ENCODE measurements around the gene LRP5. TPM values are rescaled to one million over a fixed set of nuclear protein-coding genes. Genes with fewer than 3 reads are reported as not detected.

The LRP5 gene
- total RNA-seq, 1 donor from 2014 or later = 55.8 TPM

- DNase-seq (ENCODE audit: low read depth in 2 of 2) = no peak
Measured at GRCh38 chr11:68308068-68308467, 4.3 kb upstream of the LRP5 start.

DNA sequence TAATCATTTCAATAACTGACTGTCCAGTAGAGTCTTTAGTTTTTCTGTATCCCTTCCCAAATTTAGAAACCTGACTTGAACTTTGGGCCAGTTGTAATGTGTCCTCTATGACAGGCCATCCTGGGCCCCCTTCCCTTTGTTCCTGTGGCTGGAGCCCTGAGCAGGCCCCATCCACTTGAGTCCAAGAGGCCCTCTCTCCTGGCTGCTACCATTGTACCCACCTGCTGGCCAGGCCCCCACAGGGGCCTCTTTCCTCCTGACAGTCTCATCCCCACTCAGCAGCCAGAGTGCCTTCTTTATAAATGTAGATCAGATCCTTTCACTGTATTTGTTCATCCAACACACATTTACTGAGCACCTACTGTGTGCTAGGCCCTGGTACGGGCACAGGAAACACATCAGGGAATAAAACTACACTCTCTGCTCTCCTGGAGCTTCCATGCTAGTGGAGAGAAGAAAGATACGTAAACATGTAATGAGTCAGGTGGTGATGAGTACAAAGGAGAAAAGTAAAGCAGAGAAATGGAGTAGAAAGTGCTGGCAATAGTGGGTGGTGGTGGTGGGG lies 2.7 kb upstream of the LRP5 start:
- no peak for DNase-seq (ENCODE audit: low read depth in 2 of 2)

GRCh38 chr11:68311160-68312116 lies 953 bp upstream of the LRP5 start:
- DNase-seq (ENCODE audit: low read depth in 2 of 2) = no peak

DNA sequence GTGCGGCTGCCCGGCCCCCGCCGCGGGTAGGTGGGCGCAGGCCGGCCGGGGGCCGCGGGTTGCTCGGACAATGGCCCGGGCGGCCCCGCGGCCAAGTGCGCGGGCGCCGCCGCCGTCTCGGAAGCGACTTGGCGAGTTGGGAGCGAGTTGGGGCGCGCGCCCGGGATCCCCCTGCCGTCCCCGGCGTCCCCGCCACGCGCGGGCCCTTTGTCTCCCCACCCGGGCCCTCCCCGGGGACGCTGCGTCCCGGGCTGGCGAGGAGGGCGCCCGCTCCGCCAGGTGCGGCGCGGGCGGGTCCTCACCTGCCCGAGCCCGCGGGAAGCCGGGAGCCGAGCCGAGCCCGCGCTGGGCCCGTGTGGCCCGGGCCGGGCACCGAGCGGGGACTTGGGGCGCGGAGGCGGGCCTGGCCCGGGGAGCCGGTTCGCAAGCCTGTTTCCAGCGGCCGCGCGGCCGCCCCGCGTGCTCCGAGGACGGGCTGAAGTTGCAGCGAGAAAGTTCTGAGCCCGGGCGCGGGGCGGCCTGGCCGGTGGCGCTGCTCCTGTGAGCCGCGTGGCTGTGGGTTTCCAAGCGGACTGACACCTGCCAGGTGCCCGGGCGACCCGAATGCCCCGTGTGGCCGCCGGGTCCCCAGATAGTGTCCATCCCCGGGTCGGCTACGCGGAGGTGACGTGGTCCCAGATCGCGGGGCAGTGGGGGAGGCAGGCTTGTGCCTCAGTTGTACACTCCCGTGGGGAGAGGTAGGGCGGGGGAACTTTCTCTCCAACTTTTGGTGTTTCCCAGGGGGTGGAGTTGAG lies 586 bp downstream of the LRP5 start:
- peak in 1 of 2 donors; percentile 24 for DNase-seq (ENCODE audit: low read depth in 2 of 2)

DNA sequence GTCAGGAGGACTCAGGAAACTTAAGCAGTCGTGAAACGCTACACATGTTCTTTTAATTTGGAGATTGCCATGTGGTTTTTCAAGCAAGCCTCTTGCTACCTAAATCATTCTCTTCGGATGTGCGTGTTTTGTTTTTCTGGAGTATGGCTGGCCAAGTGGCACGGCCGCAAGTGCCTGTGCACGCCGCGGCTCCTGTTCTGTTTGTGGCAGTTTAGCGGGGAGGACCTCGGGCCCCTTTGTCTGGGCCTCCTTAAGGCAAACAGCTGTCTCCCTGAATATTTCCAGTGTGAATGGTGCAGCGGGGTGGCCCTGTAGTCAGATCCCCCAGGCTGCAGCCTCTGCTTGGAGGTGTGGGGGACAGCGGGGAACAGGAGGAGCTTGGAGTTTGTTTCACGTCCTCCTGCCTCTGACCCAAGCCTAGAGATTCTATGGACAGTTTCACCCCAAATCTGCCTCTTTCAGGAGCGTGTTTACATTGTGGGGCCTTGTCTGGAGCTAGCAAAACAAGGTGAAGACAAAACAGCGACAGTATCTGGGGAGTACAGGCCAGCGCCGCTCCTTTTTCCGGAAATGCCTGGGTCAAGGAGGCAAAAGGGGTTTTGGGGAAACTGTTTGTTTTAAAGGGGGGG lies 1.3 kb downstream of the LRP5 start:
- DNase-seq (ENCODE audit: low read depth in 2 of 2) = peak in 1 of 2 donors; percentile 27

DNA sequence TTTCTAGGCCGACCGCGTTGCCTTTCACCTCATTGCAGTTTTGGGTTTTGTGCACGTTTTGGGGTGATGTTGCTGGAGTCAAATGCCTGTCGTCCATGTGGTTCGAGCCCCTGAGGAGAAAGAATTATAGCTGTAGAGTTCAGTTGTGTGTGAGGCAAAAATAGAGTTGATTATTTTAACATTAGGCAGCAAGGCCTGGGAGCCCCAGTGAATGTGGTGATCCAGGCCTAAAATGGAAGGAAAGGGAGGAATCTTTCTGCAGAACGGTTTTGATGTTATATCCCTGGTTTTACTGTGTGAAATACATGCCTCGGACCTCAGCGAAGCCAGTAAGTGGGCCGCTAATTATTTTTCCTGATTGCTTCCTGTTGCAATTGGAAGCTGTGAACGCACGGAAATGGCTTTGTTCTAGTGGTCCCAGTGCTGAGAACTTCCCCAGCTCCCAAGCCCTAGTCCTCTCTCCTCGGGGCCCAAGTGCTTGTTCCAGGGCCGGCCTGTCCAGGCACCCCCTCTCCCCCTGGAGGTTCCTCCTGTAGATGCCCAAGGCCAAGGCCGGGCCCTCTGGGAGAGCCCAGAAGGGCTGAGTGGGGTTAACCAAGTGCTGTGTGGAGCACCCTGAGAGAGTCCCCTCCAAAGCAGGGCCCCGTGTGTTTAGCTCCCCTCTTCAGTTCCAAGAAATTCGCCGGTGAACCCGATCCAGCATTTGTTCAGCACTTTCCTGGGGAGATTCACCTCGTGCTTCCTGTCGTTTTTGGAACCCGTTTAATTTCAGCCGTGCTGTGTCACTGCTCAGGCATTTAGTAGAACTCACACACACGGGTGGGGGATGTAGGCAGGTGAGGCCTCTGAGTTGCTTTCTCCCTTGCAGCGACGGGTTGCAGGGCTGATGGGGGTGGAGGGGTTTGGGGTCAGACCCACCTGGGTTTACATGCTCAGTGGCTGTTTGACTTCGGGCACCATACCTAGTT lies 2.1 kb downstream of the LRP5 start:
- DNase-seq (ENCODE audit: low read depth in 2 of 2) = peak; percentile 40 to 51

- peak; percentile 83 to 86 for DNase-seq (ENCODE audit: low read depth in 2 of 2)
Measured at GRCh38 chr11:68315171-68315920, 3.0 kb downstream of the LRP5 start.

- no peak for DNase-seq (ENCODE audit: low read depth in 2 of 2)
Measured at GRCh38 chr11:68317147-68317785, 4.9 kb downstream of the LRP5 start.

DNA sequence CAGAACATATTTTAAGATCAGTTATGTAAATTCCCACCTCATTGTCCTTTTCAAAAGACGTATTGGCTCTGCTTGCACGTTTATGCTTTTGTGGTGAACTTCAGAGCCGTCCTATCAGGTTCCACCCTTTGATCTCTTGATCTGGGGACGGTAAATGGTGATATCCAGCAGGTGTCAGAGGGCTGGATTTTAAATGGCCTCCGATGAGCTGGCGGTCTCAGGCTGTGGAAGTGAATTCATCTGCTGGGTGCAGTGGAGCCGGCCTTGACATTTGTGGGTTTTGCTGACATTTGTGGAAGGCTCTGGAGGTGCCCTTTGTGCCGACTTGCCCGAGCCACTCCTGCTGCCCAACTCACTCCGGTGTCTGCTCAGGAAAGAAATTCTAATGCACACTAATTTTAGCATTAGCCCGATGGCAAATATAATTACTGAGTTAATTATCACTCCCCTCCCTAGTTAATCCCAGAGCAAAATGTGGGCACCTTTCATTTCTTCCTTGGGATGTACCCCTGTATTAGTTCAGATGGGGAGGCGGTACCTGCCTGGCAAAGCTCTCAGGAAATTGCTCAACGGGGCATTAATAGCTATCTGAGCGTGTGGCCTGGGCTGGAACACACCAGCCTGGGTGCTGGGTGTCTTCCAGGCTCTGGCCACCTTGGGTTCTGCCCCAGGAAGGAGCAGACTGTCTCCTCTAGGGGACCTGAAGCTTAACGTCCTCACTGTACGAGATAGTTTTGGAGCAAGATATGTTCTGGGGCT lies 9.1 kb downstream of the LRP5 start:
- DNase-seq (ENCODE audit: low read depth in 2 of 2) = no peak

- no peak for DNase-seq (ENCODE audit: low read depth in 2 of 2)
Measured at GRCh38 chr11:68322052-68322430, 9.7 kb downstream of the LRP5 start.

- no peak for DNase-seq (ENCODE audit: low read depth in 2 of 2)
Measured at GRCh38 chr11:68324241-68324640, 11.8 kb downstream of the LRP5 start.

- no peak for DNase-seq (ENCODE audit: low read depth in 2 of 2)
Measured at GRCh38 chr11:68324695-68325094, 12.3 kb downstream of the LRP5 start.

- DNase-seq (ENCODE audit: low read depth in 2 of 2) = no peak
Measured at GRCh38 chr11:68325183-68325906, 13.0 kb downstream of the LRP5 start.

DNA sequence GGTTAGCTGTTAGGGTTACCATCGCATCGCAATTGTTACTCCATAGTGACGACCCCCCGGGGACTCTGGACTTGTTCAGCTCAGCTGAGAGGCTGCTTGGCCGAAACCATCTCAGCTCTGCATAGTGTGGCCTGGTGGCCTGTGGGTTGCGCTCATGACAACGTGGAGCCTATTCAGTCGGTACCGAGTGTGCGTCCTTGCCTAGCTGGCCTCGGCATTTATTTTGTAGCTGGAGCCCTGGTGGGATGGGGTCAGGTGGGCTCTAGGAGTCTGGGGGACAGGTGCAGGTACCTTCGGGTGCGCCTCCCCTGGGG lies 13.5 kb downstream of the LRP5 start:
- DNase-seq (ENCODE audit: low read depth in 2 of 2) = no peak

- no peak for DNase-seq (ENCODE audit: low read depth in 2 of 2)
Measured at GRCh38 chr11:68326334-68327215, 14.2 kb downstream of the LRP5 start.

DNA sequence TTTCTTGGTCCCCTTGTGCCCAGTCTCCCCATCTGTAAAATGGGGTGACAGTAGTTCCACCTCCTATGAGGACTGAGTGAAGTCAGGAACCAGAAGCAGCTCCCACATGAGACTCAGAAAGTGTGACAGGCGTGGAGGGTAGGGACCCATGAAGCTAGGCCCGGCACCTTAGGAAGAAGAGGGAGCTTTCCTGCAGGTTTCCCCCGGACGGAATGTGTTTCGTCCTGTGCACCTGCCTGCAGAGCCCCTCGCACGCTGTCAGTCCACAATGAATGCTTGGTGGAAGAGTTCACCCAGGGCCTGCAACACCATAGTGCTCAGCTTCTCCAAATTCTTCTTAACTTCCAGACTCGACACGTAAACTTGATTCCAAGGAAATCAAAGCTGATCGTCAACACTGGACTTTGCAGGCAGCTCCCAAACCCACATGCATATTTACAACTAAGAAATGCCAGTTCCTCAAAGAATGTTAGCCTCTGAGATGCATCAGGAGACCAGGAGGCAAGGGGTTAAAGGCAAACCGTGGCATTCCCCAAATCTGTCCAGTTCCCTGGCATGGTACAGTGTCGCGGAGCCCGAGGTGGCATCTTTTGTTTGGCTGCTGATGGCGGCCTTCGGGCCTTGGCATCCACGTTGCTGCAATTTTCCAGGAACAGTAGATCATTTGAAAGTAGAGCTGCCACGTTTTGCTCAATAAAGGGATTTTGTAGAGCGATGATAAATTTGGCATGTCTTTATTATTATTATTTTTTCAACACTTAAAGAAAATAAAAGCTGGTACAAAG lies 15.4 kb downstream of the LRP5 start:
- DNase-seq (ENCODE audit: low read depth in 2 of 2) = no peak

Data from dermis microvascular lymphatic vessel endothelial cell (primary cell).